ENCODE results near the gene MLLT3.

Gene MLLT3

GRCh38 chr9:20622330-20623020 lies at the start of gene MLLT3:
TSS of gene MLLT3 (minus strand) at chr9:20622499.
- peak within 1 kb of the TSS; percentile 94 for H2AFZ ChIP-seq (ENCODE audit: low read length)
- no peaks in the 10 kb centered on the region for H3K27me3 ChIP-seq (ENCODE audit: insufficient read depth, low read length, poor library complexity, severe bottlenecking)
- H3F3A ChIP-seq (ENCODE audit: low read depth): peaks cover 3% of the 10 kb centered on the region; the same call in 1 of the 2 replicates
- no peaks in the 10 kb centered on the region for H3K9me2 ChIP-seq (replicated peaks; ENCODE audit: low read depth, low read length)
- peaks cover 32% of the 10 kb centered on the region for H4K20me1 ChIP-seq (ENCODE audit: insufficient read depth, low read length, poor library complexity, severe bottlenecking)
- H3K4me3 ChIP-seq (ENCODE audit: low read length, poor library complexity, severe bottlenecking): peak within 1 kb of the TSS; percentile 87
- H3K79me2 ChIP-seq (ENCODE audit: insufficient read depth, low read length): peaks cover 43% of the 10 kb centered on the region
- H3K36me3 ChIP-seq (ENCODE audit: insufficient read depth, low read length): no peaks in the 10 kb centered on the region
- H3K4me1 ChIP-seq (ENCODE audit: insufficient read depth, low read length, poor library complexity, severe bottlenecking): peaks cover 43% of the 10 kb centered on the region
- TF ChIP-seq CTCF (conservative IDR thresholded peaks at IDR 0.05; ENCODE audit: low read length) (no peak), EZH2phosphoT487 (IDR thresholded peaks at IDR 0.05; ENCODE audit: borderline replicate concordance) (no peak)
- no peaks in the 10 kb centered on the region for H3K9me3 ChIP-seq (ENCODE audit: insufficient read depth, low read depth, low read length)
- peak within 1 kb of the TSS; percentile 97 for H3K4me2 ChIP-seq (ENCODE audit: low read depth, low read length, poor library complexity, severe bottlenecking)
- H3K9ac ChIP-seq (ENCODE audit: low read depth, low read length, poor library complexity, severe bottlenecking): peak within 1 kb of the TSS; percentile 85

GRCh38 chr9:20671635-20672034 lies 49.3 kb upstream of the MLLT3 start:
- H3K9me3 ChIP-seq (ENCODE audit: insufficient read depth, low read depth, low read length): no peaks in the 10 kb centered on the region
- no peaks in the 10 kb centered on the region for H3K4me1 ChIP-seq (ENCODE audit: insufficient read depth, low read length, poor library complexity, severe bottlenecking)
- TF ChIP-seq CTCF (conservative IDR thresholded peaks at IDR 0.05; ENCODE audit: low read length) (no peak), EZH2phosphoT487 (IDR thresholded peaks at IDR 0.05; ENCODE audit: borderline replicate concordance) (no peak)
- H3K79me2 ChIP-seq (ENCODE audit: insufficient read depth, low read length): no peaks in the 10 kb centered on the region
- no peaks in the 10 kb centered on the region for H4K20me1 ChIP-seq (ENCODE audit: insufficient read depth, low read length, poor library complexity, severe bottlenecking)
- H3K4me2 ChIP-seq (ENCODE audit: low read depth, low read length, poor library complexity, severe bottlenecking): no peak overlapping the region
- peak overlapping the region; percentile 26; the same call in 1 of the 2 replicates for H2AFZ ChIP-seq (ENCODE audit: low read length)
- H3K9ac ChIP-seq (ENCODE audit: low read depth, low read length, poor library complexity, severe bottlenecking): no peak overlapping the region
- H3F3A ChIP-seq (ENCODE audit: low read depth): 0 out of 2 replicates have a peak, but pooled peaks cover 3% of the 10 kb centered on the region
- H3K9me2 ChIP-seq (replicated peaks; ENCODE audit: low read depth, low read length): no peaks in the 10 kb centered on the region
- no peak overlapping the region for H3K4me3 ChIP-seq (ENCODE audit: low read length, poor library complexity, severe bottlenecking)
- H3K36me3 ChIP-seq (ENCODE audit: insufficient read depth, low read length): no peaks in the 10 kb centered on the region
- H3K27me3 ChIP-seq (ENCODE audit: insufficient read depth, low read length, poor library complexity, severe bottlenecking): no peaks in the 10 kb centered on the region

- no peaks in the 10 kb centered on the region for H3K27me3 ChIP-seq (ENCODE audit: insufficient read depth, low read length, poor library complexity, severe bottlenecking)
- no peaks in the 10 kb centered on the region for H3K9me3 ChIP-seq (ENCODE audit: insufficient read depth, low read depth, low read length)
- no peak overlapping the region for H3K4me2 ChIP-seq (ENCODE audit: low read depth, low read length, poor library complexity, severe bottlenecking)
- no peaks in the 10 kb centered on the region for H4K20me1 ChIP-seq (ENCODE audit: insufficient read depth, low read length, poor library complexity, severe bottlenecking)
- no peaks in the 10 kb centered on the region for H3K79me2 ChIP-seq (ENCODE audit: insufficient read depth, low read length)
- no peak for TF ChIP-seq CTCF (conservative IDR thresholded peaks at IDR 0.05; ENCODE audit: low read length)
- TF ChIP-seq EZH2phosphoT487 (IDR thresholded peaks at IDR 0.05; ENCODE audit: borderline replicate concordance): no peak
- H3K4me1 ChIP-seq (ENCODE audit: insufficient read depth, low read length, poor library complexity, severe bottlenecking): no peaks in the 10 kb centered on the region
- H3K4me3 ChIP-seq (ENCODE audit: low read length, poor library complexity, severe bottlenecking): no peak overlapping the region
- 0 out of 2 replicates have a peak, but pooled peaks cover 3% of the 10 kb centered on the region for H3F3A ChIP-seq (ENCODE audit: low read depth)
- H2AFZ ChIP-seq (ENCODE audit: low read length): no peak overlapping the region
- H3K9me2 ChIP-seq (replicated peaks; ENCODE audit: low read depth, low read length): no peaks in the 10 kb centered on the region
- H3K9ac ChIP-seq (ENCODE audit: low read depth, low read length, poor library complexity, severe bottlenecking): no peak overlapping the region
- H3K36me3 ChIP-seq (ENCODE audit: insufficient read depth, low read length): no peaks in the 10 kb centered on the region
These were observed 48.1 kb upstream of the MLLT3 start for GRCh38 chr9:20670395-20670794.

Data from Loucy (cell line).